ENCODE measurements around the gene IL10.
A peak's percentile ranks its signal among the peaks of the same experiment; 100 is the strongest.
"Not testable (repeated sequence)": the region's sequence is repeated elsewhere in the genome, so short reads cannot be mapped to it uniquely, and the experiment has no call there.

Gene IL10

DNA sequence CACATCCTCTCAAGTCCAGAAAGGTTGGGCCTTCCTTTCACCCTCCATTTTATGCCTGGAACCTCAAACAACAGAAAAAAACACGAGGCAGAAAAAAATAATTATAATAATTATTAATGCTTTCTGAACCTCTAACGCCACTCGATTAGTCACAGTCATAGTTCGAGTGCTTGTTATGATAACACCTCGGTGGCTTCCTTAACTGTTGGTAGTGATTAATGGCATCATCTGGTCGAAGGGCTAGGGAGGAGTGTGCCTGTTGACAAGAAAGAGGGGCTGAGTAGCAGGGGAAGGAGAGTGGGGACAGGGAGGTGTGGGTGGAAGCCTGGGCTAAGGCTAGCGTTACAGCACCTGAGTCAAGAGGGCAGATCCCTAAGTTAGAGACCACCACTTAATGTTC is 21.3 kb upstream of the IL10 start:
- DNase-seq (ENCODE audit: low spot score) = no peak

DNA sequence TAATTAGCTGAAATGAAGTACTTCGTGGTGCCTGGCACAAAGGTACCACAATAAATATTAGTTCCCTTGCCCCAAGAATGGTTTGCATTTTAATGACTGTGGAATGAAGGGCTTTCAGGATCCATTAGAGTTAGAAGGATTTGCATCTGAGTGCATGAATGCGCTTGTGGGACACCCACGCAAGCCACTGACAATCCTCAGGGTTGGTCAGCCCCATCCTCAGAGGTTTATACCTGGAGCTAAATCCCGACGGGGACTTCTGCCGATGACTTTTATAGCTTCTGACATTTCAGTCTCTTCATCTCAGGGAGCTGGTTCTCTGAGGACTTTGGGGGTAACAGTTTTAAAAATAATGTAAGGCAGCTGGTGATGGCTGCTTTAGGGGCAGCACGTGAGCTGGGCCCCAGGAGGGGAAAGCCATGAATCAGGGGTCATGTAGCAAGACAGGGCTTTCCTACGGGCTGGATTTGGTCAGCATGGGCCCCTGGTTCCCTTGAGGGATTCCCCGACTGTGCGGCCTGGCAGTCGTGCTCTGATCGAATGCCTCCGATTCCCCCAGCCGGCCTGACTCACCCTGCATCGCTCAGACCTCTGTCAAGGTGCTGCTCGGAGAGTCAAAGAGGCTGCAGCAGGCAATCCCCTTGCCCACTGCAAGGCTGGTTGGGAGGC is 20.8 kb upstream of the IL10 start:
- no peak for DNase-seq (ENCODE audit: low spot score)

DNA sequence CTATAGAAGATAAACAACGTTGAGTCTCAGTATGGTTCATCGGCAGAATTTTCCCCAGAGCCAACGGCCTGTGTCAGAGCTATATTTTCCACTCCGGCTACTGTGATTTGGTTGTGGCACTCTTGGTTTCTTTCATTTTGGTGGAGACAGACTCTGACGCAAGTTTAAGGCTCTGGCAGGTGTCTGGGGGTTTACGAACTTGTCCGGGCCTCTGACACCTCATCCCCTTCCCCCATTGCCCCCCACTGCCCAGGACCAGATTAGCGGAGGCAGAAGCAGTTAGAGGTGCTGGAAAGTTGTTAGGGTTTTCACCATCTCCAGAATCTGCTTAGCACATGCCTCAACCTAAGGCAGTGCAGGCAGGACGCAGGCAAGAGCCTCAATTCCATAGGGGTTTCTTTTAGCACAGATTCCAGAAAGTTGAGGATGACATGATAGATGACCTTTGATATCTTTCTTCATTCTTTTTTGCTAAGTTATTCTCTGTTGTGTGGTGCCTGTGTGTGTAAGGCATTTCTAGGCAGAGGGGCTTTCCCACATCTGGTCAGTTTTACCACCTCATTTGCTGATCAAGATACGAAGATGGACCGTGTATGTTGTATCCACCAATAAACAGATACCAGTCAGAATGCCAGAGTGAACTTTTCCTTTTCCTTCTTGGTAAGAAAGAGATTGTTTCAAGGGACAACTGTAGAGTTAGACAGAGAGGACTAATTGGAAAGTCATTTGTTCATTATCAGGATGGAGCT is 18.4 kb upstream of the IL10 start:
- no peak for DNase-seq (ENCODE audit: low spot score)

DNA sequence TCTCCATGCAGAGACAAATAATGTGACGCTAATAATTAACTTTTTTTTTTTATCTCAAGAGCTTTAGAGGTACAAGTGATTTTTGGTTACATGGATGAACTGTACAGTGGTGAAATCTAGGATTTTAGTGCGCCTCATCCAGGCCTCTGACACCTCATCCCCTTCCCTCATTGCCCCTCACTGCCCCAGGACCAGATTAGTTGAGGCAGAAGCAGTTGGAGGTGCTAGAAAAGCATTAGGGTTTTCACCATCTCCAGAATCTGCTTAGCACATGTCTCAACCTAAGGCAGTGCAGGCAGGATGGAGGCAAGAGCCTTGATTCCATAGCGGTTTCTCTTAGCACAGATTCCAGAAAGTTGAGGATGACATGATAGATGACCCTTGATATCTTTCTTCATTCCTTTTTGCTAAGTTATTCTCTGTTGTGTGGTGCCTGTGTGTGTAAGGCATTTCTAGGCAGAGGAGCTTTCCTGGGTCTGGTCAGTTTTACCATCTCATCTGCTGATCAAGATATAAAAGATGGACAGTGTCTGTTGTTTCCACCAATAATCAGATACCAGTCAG is 16.3 kb upstream of the IL10 start:
- DNase-seq (ENCODE audit: low spot score) = no peak

DNA sequence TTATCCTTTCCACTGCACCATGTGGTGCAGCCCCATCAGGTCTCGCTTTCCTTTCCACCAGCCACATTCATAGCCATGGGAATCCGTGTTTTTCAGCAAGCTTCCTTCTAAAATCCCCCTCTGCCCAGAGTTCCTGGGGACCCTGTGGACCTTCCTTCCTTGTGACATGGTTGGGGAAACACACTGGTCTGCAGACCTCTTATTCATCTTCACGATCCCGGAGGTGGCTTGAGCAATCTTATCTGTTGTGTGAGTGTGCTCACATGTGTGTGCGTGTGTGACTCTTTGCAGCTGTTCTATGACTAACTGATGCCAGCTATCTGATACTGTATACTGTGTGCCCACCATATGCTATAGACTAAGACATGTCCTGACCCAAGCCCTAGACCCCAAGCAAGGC is 15.6 kb upstream of the IL10 start:
- no peak for DNase-seq (ENCODE audit: low spot score)

DNA sequence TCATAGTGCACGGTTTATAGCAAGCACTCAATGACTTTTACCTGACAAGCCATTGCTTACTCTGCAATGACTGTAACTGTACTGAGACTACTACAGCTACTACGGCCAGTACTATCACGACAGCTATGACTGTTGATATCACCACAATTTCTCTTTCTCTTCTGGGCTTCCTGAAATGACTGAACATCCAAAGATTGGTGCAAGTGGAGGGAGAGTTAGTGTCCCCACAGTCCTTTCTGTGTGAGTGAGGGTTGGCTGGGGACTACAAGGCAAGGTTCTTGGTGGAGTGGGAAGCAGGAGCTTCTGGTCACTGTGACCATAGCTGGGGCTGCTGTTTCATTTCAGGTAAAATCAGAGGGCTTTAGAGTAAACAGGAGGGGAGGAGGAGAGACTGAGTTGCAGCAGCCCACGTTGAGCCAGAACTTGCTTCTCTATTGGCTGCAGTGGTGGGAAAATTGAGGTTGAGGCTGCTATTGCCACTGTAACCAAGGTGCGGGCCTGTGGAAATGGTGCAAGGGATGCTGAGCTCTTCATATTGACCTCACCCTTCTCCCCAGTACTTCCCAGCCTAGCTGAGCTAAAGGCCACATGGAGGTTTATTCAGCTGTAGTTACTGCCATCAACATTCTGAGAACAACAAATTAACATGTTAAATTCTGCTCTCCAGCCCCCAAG is 14.1 kb upstream of the IL10 start:
- DNase-seq (ENCODE audit: low spot score) = no peak

DNA sequence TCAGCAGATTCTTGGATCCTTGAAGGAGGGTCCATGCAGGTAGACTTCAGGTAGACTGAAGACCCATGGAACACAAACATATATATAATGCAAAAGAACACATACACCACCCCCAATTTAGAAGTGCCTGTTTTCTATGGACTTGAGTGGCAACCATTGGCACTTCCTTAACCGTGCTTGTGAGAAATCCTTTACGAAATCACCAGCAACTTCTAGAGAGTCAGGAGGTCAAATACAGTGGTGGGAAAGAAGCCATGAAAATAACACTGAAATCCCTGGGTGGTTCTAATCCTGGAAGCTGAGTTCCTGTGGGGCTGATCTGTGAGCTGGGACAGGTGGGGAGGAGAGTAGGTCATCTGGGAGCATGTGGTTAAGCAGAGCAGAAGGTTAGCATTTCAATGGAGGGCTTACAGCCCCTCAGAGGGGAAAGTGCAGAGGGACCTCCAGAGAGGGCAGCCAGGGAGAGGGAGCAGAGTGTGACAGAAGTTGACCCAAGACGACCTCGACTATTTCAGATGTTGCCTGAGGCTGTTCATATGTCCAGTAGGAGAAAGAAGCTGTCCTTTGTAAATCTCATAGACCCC is 13.0 kb upstream of the IL10 start:
- no peak for DNase-seq (ENCODE audit: low spot score)

DNA sequence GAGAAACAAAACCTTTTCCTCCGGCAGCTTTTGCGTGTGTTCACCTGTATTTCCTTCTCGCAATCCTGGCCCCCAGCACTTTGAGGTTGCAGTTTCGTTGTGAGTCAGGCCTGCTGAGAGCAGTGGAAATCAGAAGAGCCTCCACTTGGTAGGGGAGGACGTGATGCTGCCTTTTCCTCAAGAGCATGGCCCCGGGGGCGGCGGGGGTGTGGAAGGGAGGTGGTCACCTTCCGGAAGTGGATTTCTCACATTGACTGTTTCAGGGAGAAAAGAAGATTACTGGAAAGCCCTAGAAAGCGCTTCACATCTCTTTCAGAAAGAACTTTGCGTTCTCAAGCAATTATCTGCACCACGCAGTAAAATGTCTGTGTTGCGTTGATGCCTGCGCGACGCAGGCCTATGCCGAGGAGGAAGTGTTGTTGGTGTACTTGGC is 12.2 kb upstream of the IL10 start:
- DNase-seq (ENCODE audit: low spot score) = no peak

DNA sequence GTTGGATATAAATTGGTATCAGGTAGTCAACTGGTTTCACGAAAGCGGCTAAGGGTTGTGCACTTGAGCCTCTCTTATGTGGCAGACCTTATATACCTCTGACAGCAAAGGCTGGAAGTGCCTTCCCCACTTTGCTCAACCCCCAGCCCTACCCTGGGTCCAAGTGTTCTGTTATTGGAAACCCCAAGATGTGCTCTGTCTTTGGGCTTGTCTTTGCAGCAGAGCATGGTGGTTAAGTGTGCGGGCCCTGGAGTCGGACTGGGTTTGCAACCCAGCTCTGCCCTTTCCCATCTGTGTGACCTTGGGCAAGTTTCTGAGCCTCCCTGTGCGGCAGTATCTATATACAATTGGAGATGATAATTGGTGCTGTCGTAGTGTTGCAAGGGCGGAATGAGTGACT is 11.2 kb upstream of the IL10 start:
- no peak for DNase-seq (ENCODE audit: low spot score)

DNA sequence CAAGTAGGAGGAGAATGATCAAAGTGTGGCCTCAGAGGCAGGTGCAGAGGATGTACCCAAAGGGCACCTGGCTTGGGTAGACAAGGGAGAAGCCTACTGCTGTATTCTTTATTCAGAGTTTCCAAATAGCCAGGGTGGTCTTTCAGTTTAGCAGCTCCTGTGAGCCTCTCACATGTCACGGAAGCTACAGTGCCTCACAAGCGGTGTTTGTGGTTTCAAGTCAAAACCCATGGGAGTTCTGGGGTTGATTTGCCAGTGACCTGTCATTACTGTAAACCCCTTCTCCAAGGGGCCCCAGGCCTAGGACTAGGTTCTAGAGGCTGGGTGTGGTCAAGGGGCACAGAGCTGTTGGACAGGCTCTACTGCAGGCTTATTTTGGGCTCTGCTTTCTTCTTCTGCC is 10.2 kb upstream of the IL10 start:
- no peak for DNase-seq (ENCODE audit: low spot score)

DNA sequence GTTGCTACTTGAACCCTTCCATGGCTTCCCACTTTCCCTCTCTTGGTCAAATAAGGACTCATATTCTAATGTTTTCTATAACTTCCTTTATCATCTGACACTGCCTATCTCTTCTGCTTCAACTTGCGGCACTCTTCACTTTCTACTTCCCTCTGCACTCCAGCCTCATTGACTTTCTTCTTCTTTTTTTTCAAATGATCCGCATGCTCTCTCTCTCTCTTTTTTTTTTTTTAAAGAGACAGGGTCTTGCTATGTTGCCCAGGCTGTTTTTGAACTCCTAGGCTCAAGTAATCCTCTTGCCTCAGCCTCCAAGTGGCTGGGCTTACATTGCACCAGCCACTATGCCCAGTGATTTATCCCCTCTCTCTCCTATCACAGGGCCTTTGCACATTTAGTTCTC is 7.3 kb upstream of the IL10 start:
- no peak for DNase-seq (ENCODE audit: low spot score)

DNA sequence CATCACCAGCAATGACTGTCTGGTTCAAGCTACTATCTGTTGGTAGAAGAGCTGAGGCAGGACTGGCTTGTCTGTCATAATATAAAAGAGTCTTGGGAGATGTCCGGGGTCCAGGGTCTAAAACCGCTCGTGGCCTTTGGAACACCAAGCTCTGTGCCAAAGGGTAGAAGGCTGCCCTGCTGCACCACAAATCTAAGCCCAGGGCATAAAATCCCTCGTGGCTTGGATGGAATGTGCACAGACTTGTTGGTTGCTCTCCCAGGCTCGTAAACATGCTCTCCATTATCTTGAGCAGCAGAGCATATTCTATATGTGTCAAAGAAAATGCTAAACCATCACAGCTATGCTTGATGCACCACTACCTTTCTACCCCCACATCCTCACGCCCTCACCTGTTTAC is 6.6 kb upstream of the IL10 start:
- not testable (repeated sequence) for DNase-seq (ENCODE audit: low spot score)

DNA sequence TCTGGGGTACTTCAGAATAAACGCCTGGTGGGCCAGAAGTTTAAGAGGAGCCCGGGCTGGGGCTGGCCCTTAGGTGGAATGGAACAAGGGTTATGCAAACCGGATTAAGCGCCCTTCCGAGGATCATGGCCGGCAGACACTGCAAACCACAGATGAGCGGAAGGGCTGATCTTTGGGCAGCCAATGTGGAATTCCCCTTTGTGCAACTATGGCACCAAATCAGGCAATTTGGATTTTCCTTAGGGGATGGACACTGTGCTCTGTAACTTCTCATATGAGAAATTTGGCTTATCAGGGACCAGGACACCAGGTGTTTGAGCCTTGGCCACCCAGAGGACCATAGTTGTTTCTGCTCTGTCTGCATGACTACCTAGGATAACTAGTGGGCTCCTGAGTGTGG is 5.7 kb upstream of the IL10 start:
- DNase-seq (ENCODE audit: low spot score) = no peak

DNA sequence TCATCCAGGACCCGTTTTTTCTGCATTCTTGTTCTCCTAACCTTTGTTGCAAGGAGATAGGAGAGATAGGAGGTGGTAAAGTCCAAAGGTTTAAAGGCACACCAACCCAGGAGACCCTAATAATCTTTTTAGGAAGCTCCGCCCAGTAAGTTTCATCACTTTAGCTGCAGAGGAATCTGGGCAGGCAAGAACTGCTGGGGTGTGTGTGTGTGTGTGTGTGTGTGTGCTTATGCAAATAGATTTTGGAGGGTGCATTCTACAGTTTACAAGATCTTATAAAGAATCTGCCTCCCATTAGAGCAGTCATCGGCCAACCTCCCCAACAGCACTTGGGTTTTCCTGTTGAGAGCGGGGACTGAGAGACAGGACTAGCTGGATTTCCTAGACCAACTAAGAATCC is 3.9 kb upstream of the IL10 start:
- DNase-seq (ENCODE audit: low spot score) = no peak

DNA sequence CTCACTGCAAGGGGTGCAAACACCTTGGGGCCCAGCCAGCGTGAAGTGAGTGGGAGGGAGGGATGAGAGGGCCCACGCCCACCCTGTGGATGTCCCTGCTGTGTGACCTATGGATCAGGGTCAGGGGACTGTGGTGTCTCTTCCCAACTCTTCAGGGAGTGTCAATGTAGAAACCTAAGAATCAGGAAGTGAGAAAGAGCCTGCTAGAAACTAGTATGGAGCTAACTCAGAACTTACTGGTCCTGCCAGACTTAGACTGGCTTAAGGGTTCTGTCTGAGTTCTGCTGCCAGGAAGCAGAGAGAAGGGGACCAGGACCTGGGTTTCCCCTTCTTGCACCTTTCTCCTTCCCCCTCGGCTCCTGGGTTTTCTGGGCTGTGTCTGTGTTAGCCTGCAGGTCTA is 1.8 kb upstream of the IL10 start:
- DNase-seq (ENCODE audit: low spot score) = no peak

DNA sequence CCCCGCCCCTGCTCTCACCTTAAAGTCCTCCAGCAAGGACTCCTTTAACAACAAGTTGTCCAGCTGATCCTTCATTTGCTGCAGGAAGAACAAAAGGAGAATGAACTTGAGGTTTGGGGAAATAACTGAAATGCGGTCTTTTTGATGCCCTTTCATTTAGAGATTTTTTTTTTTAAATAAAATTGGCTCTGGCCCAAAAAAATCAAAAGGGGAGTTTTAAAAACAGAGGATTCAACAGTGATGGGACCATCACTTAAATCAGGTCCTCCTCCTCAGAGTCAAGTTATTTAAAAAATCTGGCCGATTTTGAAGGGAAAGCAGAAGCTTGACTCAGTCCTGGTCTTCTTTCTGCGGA is 979 bp downstream of the IL10 start:
- DNase-seq (ENCODE audit: low spot score) = no peak

DNA sequence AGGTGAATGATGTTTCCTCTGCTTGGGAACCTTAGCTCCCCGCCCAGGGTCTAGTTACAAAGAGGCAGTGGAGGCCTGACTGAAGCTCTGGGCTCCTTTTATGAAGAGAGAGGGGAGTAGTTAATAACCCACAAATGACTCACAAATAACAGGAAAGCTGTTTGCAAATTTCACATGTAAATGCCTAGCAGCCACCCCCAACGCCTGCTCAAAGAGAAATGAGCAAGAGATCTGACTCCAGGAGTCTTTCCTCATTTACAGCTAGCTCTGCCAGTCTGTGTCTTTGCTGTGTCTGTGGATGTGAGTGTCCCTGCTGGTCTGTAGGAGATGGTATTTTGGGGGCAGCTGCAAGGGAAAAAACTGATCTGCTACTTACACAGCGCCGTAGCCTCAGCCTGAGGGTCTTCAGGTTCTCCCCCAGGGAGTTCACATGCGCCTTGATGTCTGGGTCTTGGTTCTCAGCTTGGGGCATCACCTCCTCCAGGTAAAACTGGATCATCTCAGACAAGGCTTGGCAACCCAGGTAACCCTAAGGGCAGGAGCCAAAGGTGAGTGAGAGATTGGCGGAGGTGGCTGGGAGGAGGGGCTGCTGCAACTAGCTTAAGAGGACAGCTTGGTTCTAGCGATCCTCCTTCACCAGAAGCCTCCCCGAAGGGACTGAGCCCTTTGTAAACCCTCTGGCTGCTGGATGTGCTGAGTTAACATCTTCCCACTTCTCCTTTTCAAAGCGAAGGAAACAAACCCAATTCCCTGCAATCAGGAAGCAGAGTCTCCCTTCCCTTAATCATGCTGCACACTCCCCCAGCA is 1.6 kb downstream of the IL10 start, which contains the start of gene IL19:
Gene IL19, plus strand, starts transcription at position 243 of the 807 bp plus-strand sequence. CDS start 65,890 bp downstream, outside the sequence.
- peak; percentile 75 for DNase-seq (ENCODE audit: low spot score)

DNA sequence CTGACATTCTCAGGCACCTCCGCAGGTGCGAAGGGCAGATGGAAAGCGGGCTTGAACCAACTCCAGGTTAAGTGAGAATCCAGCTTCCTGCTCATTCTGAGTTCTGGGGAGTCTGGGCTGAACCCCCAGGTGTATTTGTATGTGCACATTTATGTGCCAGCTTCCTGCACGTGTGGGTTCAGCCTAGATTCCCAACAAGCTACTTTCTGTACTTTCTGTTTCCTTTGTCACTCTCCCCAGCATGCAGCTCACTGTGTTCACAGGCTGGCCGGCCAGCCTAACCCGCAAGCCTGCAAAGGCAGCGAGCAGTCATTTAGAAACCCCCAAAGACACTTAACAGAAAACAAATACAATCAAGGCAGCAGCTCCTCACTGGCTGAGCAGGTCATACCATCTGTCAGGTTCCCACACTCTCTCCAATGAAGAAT is 3.0 kb downstream of the IL10 start:
- DNase-seq (ENCODE audit: low spot score) = no peak

DNA sequence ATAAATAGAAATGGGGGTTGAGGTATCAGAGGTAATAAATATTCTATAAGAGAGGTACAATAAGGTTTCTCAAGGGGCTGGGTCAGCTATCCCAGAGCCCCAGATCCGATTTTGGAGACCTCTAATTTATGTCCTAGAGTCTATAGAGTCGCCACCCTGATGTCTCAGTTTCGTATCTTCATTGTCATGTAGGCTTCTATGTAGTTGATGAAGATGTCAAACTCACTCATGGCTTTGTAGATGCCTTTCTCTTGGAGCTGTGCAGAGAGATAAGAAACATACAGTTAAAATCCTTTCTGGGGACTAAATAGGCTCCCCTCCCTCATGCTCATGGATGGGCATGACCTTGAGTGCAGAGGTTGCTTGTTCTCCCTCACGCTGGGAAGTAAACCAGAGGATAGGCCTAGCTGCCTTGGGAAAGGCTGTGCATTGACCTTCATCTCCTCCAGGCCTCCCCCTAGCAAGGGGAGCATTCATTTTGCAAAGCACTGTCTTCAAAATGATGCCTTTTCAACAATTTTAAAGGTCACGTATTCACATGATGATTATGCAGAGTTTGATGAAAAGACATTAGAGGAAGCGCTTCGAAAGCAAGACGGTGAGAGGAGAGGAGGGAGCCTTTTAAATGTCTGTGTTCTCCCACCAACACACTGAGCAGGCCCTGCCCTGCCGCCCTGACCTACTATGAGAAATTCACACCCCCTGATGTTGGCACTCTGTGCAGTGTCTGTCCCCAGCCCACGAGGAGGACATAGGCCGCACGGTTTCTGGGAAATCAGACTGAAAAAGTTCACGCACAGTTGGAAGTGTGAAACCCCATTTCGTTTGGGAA is 3.6 kb downstream of the IL10 start:
- DNase-seq (ENCODE audit: low spot score) = no peak

DNA sequence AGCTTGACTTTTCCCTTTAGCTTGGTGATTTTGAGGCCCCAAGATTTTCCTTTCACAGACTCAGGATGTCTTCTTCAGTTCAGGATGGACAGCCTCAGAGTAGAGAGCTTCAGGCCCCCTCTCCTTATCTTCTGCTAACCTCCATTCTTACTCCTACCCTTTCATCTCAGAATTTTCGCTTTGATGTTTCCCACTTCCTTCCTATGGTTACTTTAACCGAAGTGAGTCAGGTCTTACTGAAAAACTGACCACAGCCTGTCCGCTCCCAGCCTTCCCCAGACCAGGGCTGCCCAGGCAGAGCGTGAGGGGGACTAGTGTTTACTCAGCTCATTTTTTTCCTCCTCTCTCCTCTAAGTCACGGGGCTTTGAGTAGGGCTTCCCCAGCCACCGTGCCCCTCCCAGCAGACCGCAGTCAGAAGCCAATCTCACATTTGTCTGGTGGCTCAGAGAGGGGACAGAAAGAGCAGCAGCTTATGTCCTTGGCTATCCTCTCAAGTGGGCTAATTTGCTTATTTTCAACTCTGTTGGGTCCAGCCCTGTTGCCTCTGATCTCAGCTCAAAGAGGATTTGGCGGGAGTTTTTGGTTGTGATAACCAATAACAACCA is 5.9 kb downstream of the IL10 start:
- peak; percentile 76 for DNase-seq (ENCODE audit: low spot score)

Data from COLO829 (cell line).